Glutamatergic neuron (in vitro differentiated cells): ENCODE measurements around the gene ALDOC. TPM values are rescaled to one million over a fixed set of nuclear protein-coding genes. Genes with fewer than 3 reads are reported as not detected.

ENCODE experiments used
- DNase-seq: peaks from one replicate; pipeline ENCODE4 v3.0.0; 2022
- H3K27ac Mint-ChIP-seq: one replicate; pipeline ENCODE4 v1.8.0; 2020; ENCODE audit warnings: mild to moderate bottlenecking, mixed read lengths, inconsistent platforms; ENCODE audit not compliant: unreplicated experiment
- H3K27me3 Mint-ChIP-seq: one replicate; pipeline ENCODE4 v1.8.0; 2020; ENCODE audit warnings: mild to moderate bottlenecking, moderate library complexity, mixed read lengths, inconsistent platforms; ENCODE audit not compliant: unreplicated experiment
- H3K36me3 Mint-ChIP-seq: one replicate; pipeline ENCODE4 v1.8.0; 2020; ENCODE audit warnings: mild to moderate bottlenecking, mixed read lengths, inconsistent platforms; ENCODE audit not compliant: unreplicated experiment
- H3K4me1 Mint-ChIP-seq: one replicate; pipeline ENCODE4 v1.8.0; 2020; ENCODE audit warnings: mild to moderate bottlenecking, low read depth, mixed read lengths, inconsistent platforms; ENCODE audit not compliant: unreplicated experiment
- H3K4me3 Mint-ChIP-seq: one replicate; pipeline ENCODE4 v1.8.0; 2020; ENCODE audit warnings: mild to moderate bottlenecking, mixed read lengths, inconsistent platforms; ENCODE audit not compliant: unreplicated experiment
- H3K9me3 Mint-ChIP-seq: one replicate; pipeline ENCODE4 v1.8.0; 2020; ENCODE audit warnings: mild to moderate bottlenecking, moderate library complexity, mixed read lengths, inconsistent platforms; ENCODE audit not compliant: unreplicated experiment
- total RNA-seq: library from RNA; stranded (reverse); fragmentation: NEBNext Ultra II Directional; extraction: Animal tissue kit (Norgen Biotek cat#: 25700); gene quantifications from one replicate; pipeline ENCODE4 v1.2.1, GENCODE V29; 2021; ENCODE audit not compliant: unreplicated experiment
- TF ChIP-seq, protein P1 (sequence below): fragments of 200-600 bp; sonication (generic); IDR thresholded peaks from one replicate; pipeline ENCODE4 v1.5.0; 2021; ENCODE audit not compliant: partially characterized antibody, unreplicated experiment

ALDOC gene
- total RNA-seq, 1 donor from 2014 or later = 50.9 TPM

DNA sequence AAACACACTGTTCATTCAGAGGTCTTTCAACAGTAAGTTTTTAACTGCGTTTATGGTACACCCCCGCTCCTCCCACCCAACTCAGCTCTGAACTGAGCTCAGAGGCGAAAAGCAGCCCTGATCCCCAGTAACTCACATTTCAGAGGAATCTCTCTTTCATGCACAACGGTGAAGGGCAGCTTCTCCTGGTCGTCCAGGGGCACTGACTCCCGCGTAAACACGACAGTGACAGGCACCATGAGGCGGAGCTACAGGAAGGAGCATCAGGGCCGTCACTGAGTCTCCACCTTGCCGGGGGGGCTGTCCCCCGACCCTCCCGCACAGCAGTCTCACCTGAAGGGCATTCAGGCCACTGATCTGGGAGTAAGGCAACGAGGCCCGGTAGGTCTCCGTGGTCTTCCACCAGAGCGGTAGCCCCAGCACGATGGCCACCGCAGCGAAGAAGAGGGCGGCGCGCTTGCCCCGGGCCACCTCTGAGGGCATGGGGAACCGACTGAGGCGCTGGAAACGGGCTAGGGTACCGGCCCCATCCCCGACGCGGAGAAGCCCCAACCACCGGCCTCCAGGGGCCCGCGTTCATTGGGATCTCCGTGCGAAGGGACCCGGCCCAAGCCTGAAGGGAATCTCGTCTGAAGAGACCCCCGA is 5.9 kb downstream of the ALDOC start:
- peaks cover 2% of the 10 kb centered on the region for H3K27me3 Mint-ChIP-seq
- TF ChIP-seq, protein P1, sequence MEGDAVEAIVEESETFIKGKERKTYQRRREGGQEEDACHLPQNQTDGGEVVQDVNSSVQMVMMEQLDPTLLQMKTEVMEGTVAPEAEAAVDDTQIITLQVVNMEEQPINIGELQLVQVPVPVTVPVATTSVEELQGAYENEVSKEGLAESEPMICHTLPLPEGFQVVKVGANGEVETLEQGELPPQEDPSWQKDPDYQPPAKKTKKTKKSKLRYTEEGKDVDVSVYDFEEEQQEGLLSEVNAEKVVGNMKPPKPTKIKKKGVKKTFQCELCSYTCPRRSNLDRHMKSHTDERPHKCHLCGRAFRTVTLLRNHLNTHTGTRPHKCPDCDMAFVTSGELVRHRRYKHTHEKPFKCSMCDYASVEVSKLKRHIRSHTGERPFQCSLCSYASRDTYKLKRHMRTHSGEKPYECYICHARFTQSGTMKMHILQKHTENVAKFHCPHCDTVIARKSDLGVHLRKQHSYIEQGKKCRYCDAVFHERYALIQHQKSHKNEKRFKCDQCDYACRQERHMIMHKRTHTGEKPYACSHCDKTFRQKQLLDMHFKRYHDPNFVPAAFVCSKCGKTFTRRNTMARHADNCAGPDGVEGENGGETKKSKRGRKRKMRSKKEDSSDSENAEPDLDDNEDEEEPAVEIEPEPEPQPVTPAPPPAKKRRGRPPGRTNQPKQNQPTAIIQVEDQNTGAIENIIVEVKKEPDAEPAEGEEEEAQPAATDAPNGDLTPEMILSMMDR = no peak
- H3K9me3 Mint-ChIP-seq = peaks cover 7% of the 10 kb centered on the region
- H3K27ac Mint-ChIP-seq = peak overlapping the region; percentile 87
- peaks cover 8% of the 10 kb centered on the region for H3K4me1 Mint-ChIP-seq
- DNase-seq = peak; percentile 36
- no peaks in the 10 kb centered on the region for H3K36me3 Mint-ChIP-seq
- peak overlapping the region; percentile 99 for H3K4me3 Mint-ChIP-seq

DNA sequence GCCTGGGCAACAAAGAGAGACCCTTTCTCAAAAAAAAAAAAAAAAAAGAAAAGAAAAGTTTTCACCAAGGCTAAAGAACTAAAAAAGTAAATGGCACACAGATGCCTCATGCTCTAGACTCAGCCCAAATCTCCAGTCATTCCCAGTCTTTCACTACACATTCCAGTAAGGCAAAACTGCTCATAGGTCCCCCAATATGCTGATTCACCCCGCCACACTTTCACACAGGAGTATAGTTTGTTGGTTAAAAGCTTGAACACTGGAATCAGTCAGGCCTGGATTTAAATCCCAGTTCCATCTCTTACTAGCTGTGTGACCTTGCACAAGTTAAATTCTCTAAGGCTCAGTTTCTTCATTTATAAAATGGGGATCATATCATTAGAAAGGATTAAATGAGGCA is 7.2 kb downstream of the ALDOC start:
- TF ChIP-seq, protein P1 = no peak
- DNase-seq = no peak
- H3K27me3 Mint-ChIP-seq = no peaks in the 10 kb centered on the region
- no peaks in the 10 kb centered on the region for H3K36me3 Mint-ChIP-seq
- peak overlapping the region; percentile 99 for H3K4me3 Mint-ChIP-seq
- H3K27ac Mint-ChIP-seq = no peak overlapping the region
- H3K9me3 Mint-ChIP-seq = peaks cover 4% of the 10 kb centered on the region
- peaks cover 7% of the 10 kb centered on the region for H3K4me1 Mint-ChIP-seq

DNA sequence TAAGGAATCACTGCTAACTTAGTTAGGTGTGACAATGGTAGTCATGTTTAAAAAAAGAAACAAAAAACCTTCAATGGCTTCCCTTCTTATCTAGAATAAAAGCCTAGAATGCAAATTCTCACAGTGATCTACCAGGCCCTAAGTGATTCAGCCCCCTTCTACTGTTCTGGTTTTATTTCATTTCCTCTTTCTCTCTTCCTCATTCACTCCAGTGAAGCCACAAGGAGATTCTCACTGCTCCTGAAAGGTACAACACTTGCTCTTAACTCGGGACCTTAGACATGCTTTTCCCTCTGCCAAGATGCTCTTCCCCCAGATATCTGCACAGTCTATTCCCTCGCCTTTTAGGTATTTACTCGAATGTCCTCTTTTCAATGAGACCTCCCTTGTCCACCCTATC is 9.1 kb downstream of the ALDOC start:
- TF ChIP-seq, protein P1 = no peak
- DNase-seq = no peak
- Mint-ChIP-seq H3K27ac (no peak overlapping the region), H3K4me1 (peaks cover 11% of the 10 kb centered on the region), H3K4me3 (peak overlapping the region; percentile 17), H3K27me3 (no peaks in the 10 kb centered on the region), H3K36me3 (no peaks in the 10 kb centered on the region), H3K9me3 (peaks cover 4% of the 10 kb centered on the region)

DNA sequence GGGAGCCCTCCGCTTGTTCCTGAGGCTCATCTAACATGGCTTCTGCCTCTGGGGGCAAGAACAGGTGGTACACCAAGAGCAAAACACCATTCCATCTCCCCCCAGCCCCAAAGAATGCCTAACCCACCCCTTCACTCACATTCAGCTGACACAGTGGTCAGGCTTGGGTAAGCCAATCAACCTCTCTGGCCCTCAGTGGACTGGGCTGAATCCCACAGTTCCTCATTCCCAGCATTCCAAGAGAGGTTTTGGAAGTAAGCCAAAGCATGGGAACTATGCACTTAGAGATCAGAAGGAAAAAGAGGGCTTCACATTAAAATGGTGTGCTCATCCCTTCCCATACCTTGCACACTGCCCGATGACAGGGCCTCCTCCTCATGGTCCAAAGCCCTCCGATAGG is 13.2 kb downstream of the ALDOC start:
- TF ChIP-seq, protein P1 = no peak
- no peak for DNase-seq
- H3K4me3 Mint-ChIP-seq = no peak overlapping the region
- no peak overlapping the region for H3K27ac Mint-ChIP-seq
- H3K27me3 Mint-ChIP-seq = no peaks in the 10 kb centered on the region
- H3K4me1 Mint-ChIP-seq = peaks cover 6% of the 10 kb centered on the region
- peaks cover 3% of the 10 kb centered on the region for H3K9me3 Mint-ChIP-seq
- H3K36me3 Mint-ChIP-seq = no peaks in the 10 kb centered on the region

DNA sequence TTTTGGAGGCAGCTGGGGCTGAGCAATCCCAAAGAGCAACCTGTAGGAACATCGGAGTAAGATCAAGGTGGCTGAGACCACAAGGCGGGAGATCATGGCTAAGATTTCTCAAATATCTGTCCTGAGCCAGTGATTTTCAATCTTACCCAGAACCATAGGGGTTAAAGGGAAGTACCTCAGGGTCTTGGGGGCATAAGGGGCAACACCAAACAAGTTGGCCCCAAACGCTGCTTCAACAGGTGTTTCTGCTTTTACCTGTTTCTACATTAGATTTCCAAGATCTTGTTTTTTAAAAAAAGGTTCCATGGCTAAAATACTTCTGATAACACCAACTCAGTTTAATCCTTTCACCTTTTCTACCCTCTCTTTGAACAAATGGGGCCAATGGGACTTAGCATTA is 21.7 kb downstream of the ALDOC start:
- Mint-ChIP-seq H3K4me1 (peaks cover 13% of the 10 kb centered on the region), H3K27ac (no peak overlapping the region), H3K36me3 (no peaks in the 10 kb centered on the region), H3K27me3 (peaks cover 9% of the 10 kb centered on the region), H3K9me3 (peaks cover 6% of the 10 kb centered on the region), H3K4me3 (no peak overlapping the region)
- TF ChIP-seq, protein P1 = no peak
- DNase-seq = no peak
